GM12892 (cell line): ENCODE results near the gene RECK.

Experiments used
- POLR2A ChIP-seq: IDR thresholded peaks from 2 replicates; pipeline ENCODE4 v1.6.1; 2011; ENCODE audit warnings: low read depth, low read length, control low read depth
- POLR2AphosphoS5 ChIP-seq: IDR thresholded peaks from 2 replicates; pipeline ENCODE4 v1.6.1; 2011; ENCODE audit warnings: low read depth, low read length, control low read depth

DNA sequence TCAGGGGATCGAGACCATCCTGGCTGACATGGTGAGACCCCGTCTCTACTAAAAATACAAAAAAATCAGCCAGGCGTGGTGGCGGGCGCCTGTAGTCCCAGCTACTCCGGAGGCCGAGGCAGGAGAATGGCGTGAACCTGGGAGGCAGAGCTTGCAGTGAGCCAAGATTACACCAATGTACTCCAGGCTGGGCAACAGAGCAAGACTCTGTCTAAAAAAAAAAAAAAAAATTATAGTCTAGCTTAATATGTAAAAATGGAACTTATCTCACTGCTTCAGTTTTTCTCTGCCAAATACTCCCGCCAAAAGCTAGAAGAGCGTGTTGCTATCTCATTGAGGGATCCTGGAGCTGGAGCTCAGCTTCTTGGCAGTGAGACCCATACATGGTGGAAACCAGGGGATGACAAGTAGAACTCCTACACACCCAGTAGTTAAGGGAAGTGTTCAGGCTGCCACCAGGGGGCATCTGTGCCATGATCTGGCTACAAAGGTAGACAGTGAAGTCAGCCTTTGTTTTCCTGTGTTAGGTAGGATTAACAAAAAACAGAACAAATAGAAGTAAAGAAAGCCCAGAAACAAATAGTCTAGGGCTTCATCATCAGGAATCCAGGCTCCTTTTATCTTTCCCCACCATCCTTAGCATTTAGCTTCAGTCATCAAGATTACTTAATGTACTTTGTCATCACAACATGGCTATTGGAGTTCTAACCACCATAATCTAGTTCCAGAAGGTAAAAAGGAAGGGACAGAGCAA lies 66.2 kb downstream of the RECK start:
- TF ChIP-seq POLR2A (no peak), POLR2AphosphoS5 (no peak)
